COR-L47 (cell line): ENCODE results near the gene ITPR2.
"Not testable (repeated sequence)": the region's sequence is repeated elsewhere in the genome, so short reads cannot be mapped to it uniquely, and the experiment has no call there.

ENCODE experiments used
- DNase-seq: peaks from one replicate; lab custom pipeline; 2025; lab: John Stamatoyannopoulos, UW

Gene ITPR2

GRCh38 chr12:26666286-26666685 is 166.7 kb downstream of the ITPR2 start:
- no peak for DNase-seq

- no peak for DNase-seq
Observed at GRCh38 chr12:26661399-26661798, 171.6 kb downstream of the ITPR2 start.

- no peak for DNase-seq
Observed at GRCh38 chr12:26659930-26660329, 173.1 kb downstream of the ITPR2 start.

GRCh38 chr12:26658991-26659390 is 174.0 kb downstream of the ITPR2 start:
- no peak for DNase-seq

- DNase-seq = no peak
Observed at GRCh38 chr12:26654623-26655022, 178.4 kb downstream of the ITPR2 start.

- peak; percentile 2 for DNase-seq
Observed at GRCh38 chr12:26651566-26652188, 181.3 kb downstream of the ITPR2 start.

GRCh38 chr12:26651036-26651435 is 182.0 kb downstream of the ITPR2 start:
- no peak for DNase-seq

- no peak for DNase-seq
Observed at GRCh38 chr12:26648999-26649398, 184.0 kb downstream of the ITPR2 start.

GRCh38 chr12:26648584-26648983 is 184.4 kb downstream of the ITPR2 start:
- DNase-seq = no peak

GRCh38 chr12:26648066-26648465 is 184.9 kb downstream of the ITPR2 start:
- no peak for DNase-seq

GRCh38 chr12:26647088-26647487 is 185.9 kb downstream of the ITPR2 start:
- no peak for DNase-seq

GRCh38 chr12:26646571-26646970 is 186.4 kb downstream of the ITPR2 start:
- DNase-seq = no peak

- not testable (repeated sequence) for DNase-seq
Observed at GRCh38 chr12:26644376-26644775, 188.6 kb downstream of the ITPR2 start.

- DNase-seq = no peak
Observed at GRCh38 chr12:26643532-26644315, 189.3 kb downstream of the ITPR2 start.

GRCh38 chr12:26642361-26642760 is 190.6 kb downstream of the ITPR2 start:
- DNase-seq = no peak

- DNase-seq = no peak
Observed at GRCh38 chr12:26636710-26637328, 196.2 kb downstream of the ITPR2 start.

- no peak for DNase-seq
Observed at GRCh38 chr12:26633591-26634210, 199.3 kb downstream of the ITPR2 start.

GRCh38 chr12:26632756-26633155 is 200.2 kb downstream of the ITPR2 start:
- DNase-seq = no peak

- no peak for DNase-seq
Observed at GRCh38 chr12:26631846-26632245, 201.1 kb downstream of the ITPR2 start.

- no peak for DNase-seq
Observed at GRCh38 chr12:26630546-26631027, 202.4 kb downstream of the ITPR2 start.

- no peak for DNase-seq
Observed at GRCh38 chr12:26629864-26630263, 203.1 kb downstream of the ITPR2 start.

GRCh38 chr12:26628234-26628633 is 204.8 kb downstream of the ITPR2 start:
- DNase-seq = no peak

GRCh38 chr12:26627335-26627734 is 205.7 kb downstream of the ITPR2 start:
- no peak for DNase-seq
